Measurements from ENCODE around the gene SPG11. TPM values are rescaled to one million over a fixed set of nuclear protein-coding genes. Genes with fewer than 3 reads are reported as not detected.
"Not testable (repeated sequence)": the region's sequence is repeated elsewhere in the genome, so short reads cannot be mapped to it uniquely, and the experiment has no call there.

SPG11 gene
- polyA plus RNA-seq, 3 donors, result 65.0 to 89.3 (median 77.2) TPM

- DNase-seq (ENCODE audit: extremely low read depth in 1 of 11, low read depth in 9 of 11, low spot score in 4 of 11), result no peak
Observed at GRCh38 chr15:44654858-44655257, 8.6 kb downstream of the SPG11 start.

GRCh38 chr15:44647637-44648036 is 15.8 kb downstream of the SPG11 start:
- no peak for DNase-seq (ENCODE audit: extremely low read depth in 1 of 11, low read depth in 9 of 11, low spot score in 4 of 11)

- DNase-seq (ENCODE audit: extremely low read depth in 1 of 11, low read depth in 9 of 11, low spot score in 4 of 11), result no peak
Observed at GRCh38 chr15:44647036-44647435, 16.4 kb downstream of the SPG11 start.

- no peak for DNase-seq (ENCODE audit: extremely low read depth in 1 of 11, low read depth in 9 of 11, low spot score in 4 of 11)
Observed at GRCh38 chr15:44646460-44646859, 17.0 kb downstream of the SPG11 start.

GRCh38 chr15:44641651-44642050 is 21.8 kb downstream of the SPG11 start:
- DNase-seq (ENCODE audit: extremely low read depth in 1 of 11, low read depth in 9 of 11, low spot score in 4 of 11), result no peak

- no peak for DNase-seq (ENCODE audit: extremely low read depth in 1 of 11, low read depth in 9 of 11, low spot score in 4 of 11)
Observed at GRCh38 chr15:44636976-44637375, 26.5 kb downstream of the SPG11 start.

- no peak for DNase-seq (ENCODE audit: extremely low read depth in 1 of 11, low read depth in 9 of 11, low spot score in 4 of 11)
Observed at GRCh38 chr15:44633603-44634002, 29.9 kb downstream of the SPG11 start.

- DNase-seq (ENCODE audit: extremely low read depth in 1 of 11, low read depth in 9 of 11, low spot score in 4 of 11), result not testable (repeated sequence)
Observed at GRCh38 chr15:44625286-44625685, 38.2 kb downstream of the SPG11 start.

GRCh38 chr15:44623178-44623577 is 40.3 kb downstream of the SPG11 start:
- no peak for DNase-seq (ENCODE audit: extremely low read depth in 1 of 11, low read depth in 9 of 11, low spot score in 4 of 11)

GRCh38 chr15:44620081-44620480 is 43.4 kb downstream of the SPG11 start:
- DNase-seq (ENCODE audit: extremely low read depth in 1 of 11, low read depth in 9 of 11, low spot score in 4 of 11), result peak in 1 of 11 donors; percentile 11

- no peak for DNase-seq (ENCODE audit: extremely low read depth in 1 of 11, low read depth in 9 of 11, low spot score in 4 of 11)
Observed at GRCh38 chr15:44616974-44617373, 46.5 kb downstream of the SPG11 start.

GRCh38 chr15:44606740-44607139 is 56.7 kb downstream of the SPG11 start:
- DNase-seq (ENCODE audit: extremely low read depth in 1 of 11, low read depth in 9 of 11, low spot score in 4 of 11), result no peak

- no peak for DNase-seq (ENCODE audit: extremely low read depth in 1 of 11, low read depth in 9 of 11, low spot score in 4 of 11)
Observed at GRCh38 chr15:44603126-44603525, 60.3 kb downstream of the SPG11 start.

- no peak for DNase-seq (ENCODE audit: extremely low read depth in 1 of 11, low read depth in 9 of 11, low spot score in 4 of 11)
Observed at GRCh38 chr15:44598892-44599291, 64.6 kb downstream of the SPG11 start.

- DNase-seq (ENCODE audit: extremely low read depth in 1 of 11, low read depth in 9 of 11, low spot score in 4 of 11), result no peak
Observed at GRCh38 chr15:44598066-44598465, 65.4 kb downstream of the SPG11 start.

- DNase-seq (ENCODE audit: extremely low read depth in 1 of 11, low read depth in 9 of 11, low spot score in 4 of 11), result no peak
Observed at GRCh38 chr15:44596511-44597010, 66.9 kb downstream of the SPG11 start.

- no peak for DNase-seq (ENCODE audit: extremely low read depth in 1 of 11, low read depth in 9 of 11, low spot score in 4 of 11)
Observed at GRCh38 chr15:44595656-44596510, 67.6 kb downstream of the SPG11 start.

GRCh38 chr15:44595246-44595645 is 68.2 kb downstream of the SPG11 start:
- no peak for DNase-seq (ENCODE audit: extremely low read depth in 1 of 11, low read depth in 9 of 11, low spot score in 4 of 11)

GRCh38 chr15:44593042-44593736 is 70.3 kb downstream of the SPG11 start:
- DNase-seq (ENCODE audit: extremely low read depth in 1 of 11, low read depth in 9 of 11, low spot score in 4 of 11), result no peak

- no peak for DNase-seq (ENCODE audit: extremely low read depth in 1 of 11, low read depth in 9 of 11, low spot score in 4 of 11)
Observed at GRCh38 chr15:44591326-44591725, 72.1 kb downstream of the SPG11 start.

All from renal cortex interstitium (tissue), 11 donors.